ENCODE results near the gene LRRTM3. TPM values are rescaled to one million over a fixed set of nuclear protein-coding genes. Genes with fewer than 3 reads are reported as not detected.

Gene LRRTM3
- total RNA-seq, 1 experiment from 2014 or later: 0.96 TPM

- Histone ChIP-seq H3K23me2 (ENCODE audit: insufficient read length, low read depth, low read length, poor library complexity, severe bottlenecking) (no peaks in the 10 kb centered on the region), H2BK15ac (ENCODE audit: low read depth, low read length) (no peak overlapping the region), H2BK120ac (ENCODE audit: low read depth, low read length, poor library complexity, severe bottlenecking) (no peak overlapping the region), H3K9me3 (ENCODE audit: control insufficient read depth, low read depth, low read length) (no peaks in the 10 kb centered on the region), H3K23ac (ENCODE audit: insufficient read length, low read depth, low read length) (no peak overlapping the region), H2BK20ac (ENCODE audit: low read depth, low read length, poor library complexity, severe bottlenecking) (no peak overlapping the region), H3K4ac (ENCODE audit: low read depth, low read length) (no peak overlapping the region), H3K18ac (ENCODE audit: insufficient read length, low read depth, low read length) (no peak overlapping the region), H2BK5ac (ENCODE audit: insufficient read length, low read length) (no peak overlapping the region), H4K5ac (ENCODE audit: insufficient read length, low read depth, low read length) (no peak overlapping the region), H2AFZ (ENCODE audit: low read length) (no peak overlapping the region), H3K56ac (ENCODE audit: insufficient read length, low read depth, low read length) (no peak overlapping the region), H3K14ac (ENCODE audit: insufficient read depth, low read length) (no peak overlapping the region), H3K4me1 (ENCODE audit: insufficient read depth, low read length) (no peaks in the 10 kb centered on the region), H3K27me3 (ENCODE audit: insufficient read depth, low read length) (no peaks in the 10 kb centered on the region), H3K4me2 (ENCODE audit: insufficient read depth, insufficient read length, low read length) (no peak overlapping the region), H3K79me2 (ENCODE audit: insufficient read depth, low read length) (no peaks in the 10 kb centered on the region), H2BK12ac (ENCODE audit: insufficient read length, low read depth, low read length) (no peak overlapping the region), H3K9ac (ENCODE audit: extremely low read depth, insufficient read length, low read length) (no peak overlapping the region), H4K91ac (ENCODE audit: insufficient read length, low read depth, low read length) (no peak overlapping the region), H2AK5ac (ENCODE audit: insufficient read length, low read length) (no peak overlapping the region), H3K27ac (ENCODE audit: insufficient read length, low read depth, low read length) (no peak overlapping the region), H3K79me1 (ENCODE audit: insufficient read depth, low read depth, low read length, poor library complexity, severe bottlenecking) (no peaks in the 10 kb centered on the region), H3T11ph (ENCODE audit: low read length) (no peak overlapping the region), H4K20me1 (ENCODE audit: control insufficient read depth, insufficient read depth, insufficient read length) (no peaks in the 10 kb centered on the region), H4K8ac (replicated peaks; ENCODE audit: insufficient read length, low read depth, low read length) (no peak overlapping the region)
- no peak for DNase-seq
- Mint-ChIP-seq H3K9me3 (no peaks in the 10 kb centered on the region), H3K27me3 (ENCODE audit: low read depth) (no peaks in the 10 kb centered on the region), H3K4me1 (no peaks in the 10 kb centered on the region), H3K4me3 (no peak overlapping the region), H3K36me3 (ENCODE audit: insufficient read depth in 1 of 3, low read depth in 3 of 3) (no peaks in the 10 kb centered on the region), H3K27ac (no peak overlapping the region)
- no peak for TF ChIP-seq CTCF (conservative IDR thresholded peaks at IDR 0.05)
- WGBS (ENCODE audit: extremely low coverage, insufficient read length, low lambda C conversion rate): no CpG with 5 or more reads among the region's 4 CpGs
Measured at GRCh38 chr10:66980246-66980815, 54.5 kb downstream of the LRRTM3 start.
